Osteoblast (primary cell): ENCODE data around the gene ALOX15. TPM values are rescaled to one million over a fixed set of nuclear protein-coding genes. Genes with fewer than 3 reads are reported as not detected.
A peak's percentile ranks its signal among the peaks of the same experiment; 100 is the strongest.
"Not testable (repeated sequence)": the region's sequence is repeated elsewhere in the genome, so short reads cannot be mapped to it uniquely, and the experiment has no call there.

Source experiments
- DNase-seq: peaks from one replicate; pipeline ENCODE4 v3.0.0; 2011; ENCODE audit warnings: low spot score, mixed read lengths; ENCODE audit not compliant: insufficient read length; ENCODE audit errors: missing footprints
- H2AFZ ChIP-seq: 2 replicates; pipeline ENCODE4 v1.6.0; 2011; ENCODE audit warnings: mild to moderate bottlenecking, low read length
- H3K27ac ChIP-seq: 2 replicates; pipeline ENCODE4 v1.5.1; 2011; ENCODE audit warnings: mild to moderate bottlenecking, low read depth, low read length, moderate library complexity
- H3K27me3 ChIP-seq: 2 replicates; pipeline ENCODE4 v1.6.0; 2012; ENCODE audit warnings: mild to moderate bottlenecking, control low read depth, inconsistent platforms, low read length, moderate library complexity; ENCODE audit not compliant: insufficient read depth
- H3K36me3 ChIP-seq: 2 replicates; pipeline ENCODE4 v1.5.1; 2011; ENCODE audit warnings: mild to moderate bottlenecking, low read length, control low read depth, moderate library complexity; ENCODE audit not compliant: insufficient read depth
- H3K4me1 ChIP-seq: 2 replicates; pipeline ENCODE4 v1.5.1; 2011; ENCODE audit warnings: mild to moderate bottlenecking, low read length, control low read depth, moderate library complexity; ENCODE audit not compliant: insufficient read depth
- H3K4me2 ChIP-seq: 2 replicates; pipeline ENCODE4 v1.6.0; 2011; ENCODE audit warnings: mild to moderate bottlenecking, low read length; ENCODE audit not compliant: insufficient read depth
- H3K4me3 ChIP-seq: fragments of 200-600 bp; sonication (generic); 3 replicates; pipeline ENCODE4 v1.5.1; 2012; ENCODE audit warnings: mild to moderate bottlenecking, low read length, inconsistent platforms; ENCODE audit not compliant: insufficient read depth
- H3K79me2 ChIP-seq: 2 replicates; pipeline ENCODE4 v1.6.0; 2012; ENCODE audit warnings: mild to moderate bottlenecking, low read length, control low read depth, inconsistent platforms; ENCODE audit not compliant: insufficient read depth
- H3K9me3 ChIP-seq: 2 replicates; pipeline ENCODE4 v1.5.1; 2011; ENCODE audit warnings: low read depth, low read length, control low read depth
- H4K20me1 ChIP-seq: 2 replicates; pipeline ENCODE4 v1.6.0; 2012; ENCODE audit warnings: mild to moderate bottlenecking, low read length, control low read depth; ENCODE audit not compliant: insufficient read depth
- total RNA-seq: library from RNA; depleted of rRNA; stranded (reverse); fragments of >200 nt; gene quantifications from 2 replicates; pipeline ENCODE4 v1.2.3, GENCODE V29; 2012
- TF ChIP-seq, protein P1 (sequence below): IDR thresholded peaks from 2 replicates; pipeline ENCODE4 v1.5.1; 2011; ENCODE audit warnings: mild to moderate bottlenecking, low read depth, low read length, moderate library complexity; ENCODE audit errors: extremely low read depth

Gene ALOX15
- total RNA-seq, 1 donor, result not detected

DNA sequence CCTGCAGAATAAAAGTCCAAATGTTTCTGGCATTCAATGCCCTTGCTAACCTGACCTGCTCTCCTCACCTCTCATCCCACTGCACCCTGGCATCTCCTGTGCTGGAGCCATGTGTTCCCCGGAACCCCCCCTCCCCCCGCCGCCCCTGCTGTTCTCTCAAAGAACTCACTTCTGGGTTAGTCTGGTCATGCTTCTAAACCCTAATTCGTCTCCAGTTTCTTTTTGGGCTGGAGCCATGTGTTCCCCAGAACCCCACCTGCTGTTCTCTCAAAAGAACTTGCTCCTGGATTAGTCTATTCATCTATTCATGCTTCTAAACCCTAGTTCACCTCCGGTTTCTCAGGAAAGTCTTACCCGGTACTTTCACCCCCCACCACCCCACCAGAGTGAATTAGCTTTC lies 808 bp upstream of the ALOX15 start:
- peaks cover 67% of the 10 kb centered on the region for H3K27me3 ChIP-seq
- H3K4me3 ChIP-seq, result no peak overlapping the region
- H3K4me2 ChIP-seq, result no peak overlapping the region
- no peaks in the 10 kb centered on the region for H4K20me1 ChIP-seq
- H3K27ac ChIP-seq, result no peak overlapping the region
- H3K9me3 ChIP-seq, result no peaks in the 10 kb centered on the region
- H3K36me3 ChIP-seq, result no peaks in the 10 kb centered on the region
- peak; percentile 25 for DNase-seq
- H3K4me1 ChIP-seq, result no peaks in the 10 kb centered on the region
- no peaks in the 10 kb centered on the region for H3K79me2 ChIP-seq
- TF ChIP-seq, protein P1, sequence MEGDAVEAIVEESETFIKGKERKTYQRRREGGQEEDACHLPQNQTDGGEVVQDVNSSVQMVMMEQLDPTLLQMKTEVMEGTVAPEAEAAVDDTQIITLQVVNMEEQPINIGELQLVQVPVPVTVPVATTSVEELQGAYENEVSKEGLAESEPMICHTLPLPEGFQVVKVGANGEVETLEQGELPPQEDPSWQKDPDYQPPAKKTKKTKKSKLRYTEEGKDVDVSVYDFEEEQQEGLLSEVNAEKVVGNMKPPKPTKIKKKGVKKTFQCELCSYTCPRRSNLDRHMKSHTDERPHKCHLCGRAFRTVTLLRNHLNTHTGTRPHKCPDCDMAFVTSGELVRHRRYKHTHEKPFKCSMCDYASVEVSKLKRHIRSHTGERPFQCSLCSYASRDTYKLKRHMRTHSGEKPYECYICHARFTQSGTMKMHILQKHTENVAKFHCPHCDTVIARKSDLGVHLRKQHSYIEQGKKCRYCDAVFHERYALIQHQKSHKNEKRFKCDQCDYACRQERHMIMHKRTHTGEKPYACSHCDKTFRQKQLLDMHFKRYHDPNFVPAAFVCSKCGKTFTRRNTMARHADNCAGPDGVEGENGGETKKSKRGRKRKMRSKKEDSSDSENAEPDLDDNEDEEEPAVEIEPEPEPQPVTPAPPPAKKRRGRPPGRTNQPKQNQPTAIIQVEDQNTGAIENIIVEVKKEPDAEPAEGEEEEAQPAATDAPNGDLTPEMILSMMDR, result no peak
- H2AFZ ChIP-seq, result no peak overlapping the region

DNA sequence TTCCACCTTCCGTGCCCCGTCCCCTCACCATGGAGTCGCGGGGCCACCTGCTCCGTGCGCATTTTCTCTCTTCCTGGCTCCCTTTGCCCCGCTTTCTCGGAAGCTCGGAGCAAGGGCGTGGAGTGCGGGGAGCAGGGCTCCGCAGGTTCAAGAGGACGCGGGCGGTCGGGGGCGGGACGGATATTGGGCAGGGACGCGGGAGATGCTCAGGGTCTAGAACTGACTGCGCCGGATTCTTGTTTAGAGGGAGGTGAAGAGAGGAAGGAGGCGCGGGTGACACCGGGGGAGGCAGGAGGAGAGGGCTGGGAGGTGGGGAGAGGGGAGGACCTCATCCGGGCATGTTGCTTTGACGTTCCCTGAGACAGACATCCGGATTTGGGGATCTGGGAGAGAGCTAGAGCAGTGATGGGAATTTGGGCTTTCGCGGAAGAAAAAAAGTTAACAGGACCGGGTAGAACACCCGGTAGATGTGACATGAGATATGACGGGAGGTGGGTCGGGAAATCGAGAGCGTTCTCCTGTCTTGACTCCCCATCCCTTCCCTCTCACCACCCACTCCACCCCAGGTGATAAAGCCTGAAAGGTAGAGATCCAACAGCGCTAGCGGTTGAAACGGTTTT lies 799 bp downstream of the ALOX15 start:
- not testable (repeated sequence) for H3K4me2 ChIP-seq, H2AFZ ChIP-seq, H3K4me3 ChIP-seq, DNase-seq, H3K36me3 ChIP-seq, H3K9me3 ChIP-seq, H3K4me1 ChIP-seq, H4K20me1 ChIP-seq, H3K27ac ChIP-seq, H3K79me2 ChIP-seq
- H3K27me3 ChIP-seq, result peaks cover 81% of the 10 kb centered on the region

DNA sequence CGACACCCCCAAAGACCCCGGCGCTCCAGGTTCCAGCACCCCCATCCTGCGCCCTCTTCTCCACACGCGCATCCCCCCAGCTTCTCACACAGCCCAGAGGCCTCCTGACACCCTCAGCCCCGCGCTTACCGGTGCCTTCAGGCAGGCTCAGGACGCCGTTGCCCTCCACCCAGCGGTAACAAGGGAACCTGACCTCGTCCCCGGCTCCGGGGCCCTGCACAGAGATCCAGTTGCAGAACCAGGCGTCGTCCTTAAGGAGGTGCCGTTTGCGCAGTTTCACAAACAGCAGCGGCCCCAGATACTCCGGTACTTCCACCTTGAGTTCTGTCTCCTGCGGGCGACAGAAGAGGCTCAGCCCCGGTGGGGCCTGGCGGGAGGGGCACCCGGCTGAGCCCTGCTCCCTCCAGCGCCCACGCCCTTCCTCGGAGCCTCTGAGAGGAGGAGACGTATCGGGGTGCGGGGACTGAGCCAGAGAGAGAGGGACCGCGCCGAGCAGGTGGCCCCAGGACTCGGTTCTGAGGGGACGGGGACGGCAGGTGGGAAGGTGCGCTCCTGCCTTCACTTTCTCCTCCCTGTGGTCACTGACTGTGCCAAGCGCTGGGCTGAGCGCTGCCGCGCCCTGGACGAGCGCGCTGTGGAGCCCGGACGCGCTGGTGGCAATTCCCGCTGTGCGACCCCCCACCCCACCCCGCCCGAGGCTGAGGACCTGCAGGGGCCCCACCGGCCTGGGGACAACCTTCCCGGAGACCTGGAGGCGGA lies 2.0 kb downstream of the ALOX15 start:
- not testable (repeated sequence) for H3K36me3 ChIP-seq, H3K79me2 ChIP-seq, H3K27ac ChIP-seq, H3K9me3 ChIP-seq, H3K4me2 ChIP-seq, DNase-seq, H4K20me1 ChIP-seq, H3K4me1 ChIP-seq, H3K4me3 ChIP-seq, H2AFZ ChIP-seq
- peaks cover 74% of the 10 kb centered on the region for H3K27me3 ChIP-seq

DNA sequence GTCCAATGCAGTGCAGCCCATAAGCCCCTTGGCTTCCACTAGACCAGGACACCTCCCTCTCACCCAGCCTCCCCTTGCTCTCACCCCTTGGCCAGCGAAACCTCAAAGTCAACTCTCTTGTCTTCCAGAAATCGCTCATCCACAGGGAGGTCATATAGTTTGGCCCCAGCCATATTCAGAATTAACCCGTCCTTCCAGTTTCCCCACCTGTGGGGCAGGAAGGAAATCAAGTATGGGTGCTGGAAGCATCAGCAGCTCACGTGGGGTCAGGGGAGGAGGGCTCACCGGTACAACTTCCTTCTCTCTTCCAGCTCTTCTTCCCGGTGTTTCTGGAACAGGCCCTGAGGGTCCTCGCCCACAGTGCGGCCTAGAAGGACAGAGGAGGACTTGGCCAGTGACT lies 2.7 kb downstream of the ALOX15 start:
- H3K27ac ChIP-seq, H4K20me1 ChIP-seq, H3K4me1 ChIP-seq, DNase-seq, H3K79me2 ChIP-seq, H3K4me2 ChIP-seq, H2AFZ ChIP-seq, H3K9me3 ChIP-seq, H3K36me3 ChIP-seq, H3K4me3 ChIP-seq: not testable (repeated sequence)
- peaks cover 68% of the 10 kb centered on the region for H3K27me3 ChIP-seq

DNA sequence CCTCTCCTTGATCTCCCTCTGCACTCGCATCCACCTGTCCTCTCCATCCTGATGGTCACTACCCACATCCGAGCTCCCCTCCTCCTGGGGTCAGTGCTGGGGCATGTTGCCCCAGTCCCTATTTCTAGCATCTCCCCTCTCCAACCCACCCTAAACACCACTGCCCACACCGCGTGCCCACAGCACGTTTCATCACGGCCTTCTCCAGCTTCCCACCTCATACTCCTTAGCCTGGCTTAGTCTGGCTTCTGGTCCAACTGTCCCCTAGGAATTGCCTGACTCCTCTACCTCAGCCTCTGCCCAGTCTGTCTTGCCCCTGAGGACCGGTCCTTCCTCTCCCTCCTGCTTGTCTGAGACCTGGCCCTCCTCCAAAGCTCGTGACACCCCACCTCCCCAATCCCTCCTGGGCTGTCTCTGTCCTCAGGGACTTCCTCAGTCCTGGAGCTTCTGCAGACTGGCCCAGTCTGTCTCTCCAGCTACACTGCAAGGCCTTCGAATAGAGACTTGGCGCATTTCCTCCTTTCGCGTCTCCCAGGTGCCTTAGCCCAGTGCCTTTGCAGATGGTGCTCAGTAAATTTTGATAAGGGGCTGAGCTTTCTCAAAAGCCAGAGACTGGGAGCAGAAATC lies 4.9 kb downstream of the ALOX15 start:
- Histone ChIP-seq H3K4me2 (no peak overlapping the region), H3K4me1 (no peaks in the 10 kb centered on the region), H3K4me3 (no peak overlapping the region), H3K36me3 (no peaks in the 10 kb centered on the region), H3K79me2 (no peaks in the 10 kb centered on the region), H3K27ac (no peak overlapping the region), H3K9me3 (no peaks in the 10 kb centered on the region), H4K20me1 (no peaks in the 10 kb centered on the region), H2AFZ (no peak overlapping the region), H3K27me3 (peaks cover 48% of the 10 kb centered on the region)
- TF ChIP-seq, protein P1, result no peak
- peak; percentile 69 for DNase-seq
